ENCODE measurements around the gene STT3A. TPM values are rescaled to one million over a fixed set of nuclear protein-coding genes. Genes with fewer than 3 reads are reported as not detected.

The STT3A gene
- total and polyA plus RNA-seq, 2 of the 13 experiments (the other 11 are each of a cell fraction or from before 2014, with no cell fraction given), result 229 to 319 TPM

- TF ChIP-seq ATF3 (CRISPR knock-in tag; IDR thresholded peaks at IDR 0.05) (no peak; the same call in 1 of the 2 replicates), ZNF710 (CRISPR knock-in tag; IDR thresholded peaks at IDR 0.05; ENCODE audit: borderline replicate concordance) (0 out of 2 replicates have a peak, but pooled peaks have one; percentile 53), ASH2L (IDR thresholded peaks at IDR 0.05; ENCODE audit: insufficient read length, low read depth, low read length) (peak; percentile 48), KDM4B (CRISPR knock-in tag; IDR thresholded peaks at IDR 0.05) (peak; percentile 12; the same call in 1 of the 2 replicates), ZMYM4 (CRISPR knock-in tag; IDR thresholded peaks at IDR 0.05) (peak; percentile 94), ELF1 (CRISPR knock-in tag; IDR thresholded peaks at IDR 0.05) (0 out of 2 replicates have a peak, but pooled peaks have one; percentile 4), TBX3 (IDR thresholded peaks at IDR 0.05; ENCODE audit: borderline replicate concordance) (no peak), ZNF224 (CRISPR knock-in tag; IDR thresholded peaks at IDR 0.05) (0 out of 2 replicates have a peak, but pooled peaks have one; percentile 71), HMGXB4 (CRISPR knock-in tag; IDR thresholded peaks at IDR 0.05; ENCODE audit: borderline replicate concordance in 1 of 2, low read depth in 1 of 2) (peak; percentile 48 to 80), CCAR2 (optimal IDR thresholded peaks at IDR 0.05; ENCODE audit: low read depth, low read length) (no peak), NCOA1 (CRISPR knock-in tag; IDR thresholded peaks at IDR 0.05) (peak; percentile 85; the same call in 1 of the 2 replicates), LRRFIP1 (CRISPR knock-in tag; conservative IDR thresholded peaks at IDR 0.05) (no peak)
These were observed 23.4 kb upstream of the STT3A start, which contains the start of gene EI24 (continued) for GRCh38 chr11:125568970-125569914.
